SU-DHL-6 (cell line): ENCODE data around the gene GIPC1.

Experiments used
- H2AFZ ChIP-seq: fragments of 200-600 bp; sonication (generic); 2 replicates; pipeline ENCODE4 v1.6.1; 2014; ENCODE audit warnings: low read depth, mild to moderate bottlenecking, moderate library complexity, mixed read lengths, antibody characterized with exemption, low read length; ENCODE audit not compliant: severe bottlenecking
- H3F3A ChIP-seq: fragments of 200-600 bp; shearing (Covaris generic); 2 replicates; pipeline ENCODE4 v1.6.0; 2016; ENCODE audit warnings: antibody characterized with exemption, mild to moderate bottlenecking; ENCODE audit not compliant: insufficient read depth
- H3K27ac ChIP-seq: fragments of 200-600 bp; sonication (generic); 2 replicates; pipeline ENCODE4 v1.5.1; 2016; ENCODE audit warnings: low read depth, mild to moderate bottlenecking, low read length, moderate library complexity, mixed read lengths
- H3K27me3 ChIP-seq: fragments of 200-600 bp; sonication (generic), shearing (Covaris generic); 2 replicates; pipeline ENCODE4 v1.6.0; 2014; ENCODE audit warnings: mild to moderate bottlenecking, low read length
- H3K36me3 ChIP-seq: fragments of 200-600 bp; sonication (generic); 2 replicates; pipeline ENCODE4 v1.6.1; 2014; ENCODE audit warnings: mild to moderate bottlenecking, low read length, mixed read lengths
- H3K4me2 ChIP-seq: fragments of 300-600, 200-600 bp; shearing (Covaris generic), sonication (generic); 2 replicates; pipeline ENCODE4 v1.6.0; 2014; ENCODE audit warnings: low read length, low read depth, mild to moderate bottlenecking; ENCODE audit not compliant: poor library complexity, severe bottlenecking
- H3K4me3 ChIP-seq: fragments of 200-600 bp; sonication (generic); 2 replicates; pipeline ENCODE4 v1.5.1; 2014; ENCODE audit warnings: antibody characterized with exemption, low read length, mild to moderate bottlenecking, mixed read lengths; ENCODE audit not compliant: insufficient read depth, poor library complexity, severe bottlenecking
- H3K79me2 ChIP-seq: fragments of 200-600 bp; sonication (generic); 2 replicates; pipeline ENCODE4 v1.6.1; 2014; ENCODE audit warnings: mild to moderate bottlenecking, low read length, moderate library complexity; ENCODE audit not compliant: insufficient read depth
- H3K9ac ChIP-seq: fragments of 200-600 bp; sonication (generic); 2 replicates; pipeline ENCODE4 v1.7.0; 2014; ENCODE audit warnings: mild to moderate bottlenecking, low read length
- H3K9me2 ChIP-seq: fragments of 200-600 bp; sonication (generic); replicated peaks from 2 replicates; pipeline ENCODE4 v1.6.1; 2014; ENCODE audit warnings: low read length; ENCODE audit not compliant: insufficient read depth
- H3K9me3 ChIP-seq: fragments of 200-600 bp; sonication (generic); 2 replicates; pipeline ENCODE4 v1.6.1; 2014; ENCODE audit warnings: low read length, mixed read lengths; ENCODE audit not compliant: insufficient read depth
- H4K20me1 ChIP-seq: fragments of 200-600 bp; sonication (generic); 2 replicates; pipeline ENCODE4 v1.6.1; 2014; ENCODE audit warnings: low read depth, mild to moderate bottlenecking, antibody characterized with exemption, low read length, moderate library complexity, mixed read lengths
- EZH2phosphoT487 ChIP-seq: fragments of 200-600 bp; sonication (generic), shearing (Covaris generic); conservative IDR thresholded peaks from 2 replicates; pipeline ENCODE4 v1.6.1; 2018; ENCODE audit warnings: mild to moderate bottlenecking, antibody characterized with exemption, low read length, moderate library complexity, mixed read lengths
- TF ChIP-seq, protein P1 (sequence below): fragments of 200-600 bp; sonication (generic); IDR thresholded peaks from one replicate; pipeline ENCODE4 v1.5.1; 2017; ENCODE audit warnings: antibody characterized with exemption, mild to moderate bottlenecking, low read length, moderate library complexity; ENCODE audit not compliant: insufficient read depth, poor library complexity, severe bottlenecking

Gene GIPC1

DNA sequence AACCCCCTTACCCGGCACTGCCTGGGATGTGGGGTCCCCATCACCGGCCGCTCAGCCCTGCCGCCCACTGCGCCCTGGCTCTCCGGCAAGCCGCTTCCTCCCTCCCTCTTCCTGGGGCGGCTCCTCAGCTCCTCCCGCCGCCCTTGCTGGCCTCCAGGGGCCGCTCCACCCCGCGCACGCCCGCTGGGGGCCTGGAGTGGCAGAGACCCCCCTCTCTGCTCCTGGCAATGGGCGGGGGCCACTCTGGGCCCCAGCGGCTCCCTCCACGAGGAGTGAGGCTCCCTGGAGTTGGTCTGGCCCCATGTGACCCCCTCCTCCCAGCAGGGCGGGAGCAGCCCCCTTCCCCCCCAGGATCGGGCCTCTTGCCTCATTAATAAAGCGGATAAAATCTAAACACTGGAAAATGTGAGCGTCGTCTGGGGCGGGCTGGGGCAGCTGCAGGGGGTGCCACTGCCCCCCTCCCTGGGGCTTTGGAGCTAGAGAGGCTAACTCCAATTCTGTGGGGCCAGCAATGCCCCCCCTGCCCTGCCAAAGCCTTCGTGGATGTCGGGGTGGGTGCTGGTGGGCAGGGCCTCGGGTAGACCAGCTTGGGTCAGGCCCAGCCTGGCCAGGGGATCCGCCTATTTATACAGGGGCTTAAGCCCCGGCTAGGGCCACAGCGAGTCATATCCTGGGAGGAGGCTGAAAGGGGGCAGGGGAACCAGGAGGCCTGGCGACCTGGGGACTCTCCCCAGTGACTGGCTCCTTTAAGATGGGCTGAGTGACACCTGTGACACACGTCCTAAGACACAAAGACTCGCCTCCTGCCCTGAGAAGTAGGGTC is 20.5 kb downstream of the GIPC1 start, which contains the start of gene PTGER1:
TSS of gene PTGER1 (minus strand) at position 104 of the 823 bp plus-strand sequence. CDS start 1,034 bp downstream, outside the sequence.
- Histone ChIP-seq H3K27ac (no peak within 1 kb of the TSS), H4K20me1 (no peaks in the 10 kb centered on the region), H3K9me3 (no peaks in the 10 kb centered on the region), H3K9me2 (no peaks in the 10 kb centered on the region), H3K79me2 (no peaks in the 10 kb centered on the region), H3K4me2 (no peak within 1 kb of the TSS), H3K27me3 (no peaks in the 10 kb centered on the region), H3K9ac (no peak within 1 kb of the TSS), H2AFZ (no peak within 1 kb of the TSS), H3K36me3 (no peaks in the 10 kb centered on the region), H3K4me3 (no peak within 1 kb of the TSS), H3F3A (no peaks in the 10 kb centered on the region)
- TF ChIP-seq, protein P1, sequence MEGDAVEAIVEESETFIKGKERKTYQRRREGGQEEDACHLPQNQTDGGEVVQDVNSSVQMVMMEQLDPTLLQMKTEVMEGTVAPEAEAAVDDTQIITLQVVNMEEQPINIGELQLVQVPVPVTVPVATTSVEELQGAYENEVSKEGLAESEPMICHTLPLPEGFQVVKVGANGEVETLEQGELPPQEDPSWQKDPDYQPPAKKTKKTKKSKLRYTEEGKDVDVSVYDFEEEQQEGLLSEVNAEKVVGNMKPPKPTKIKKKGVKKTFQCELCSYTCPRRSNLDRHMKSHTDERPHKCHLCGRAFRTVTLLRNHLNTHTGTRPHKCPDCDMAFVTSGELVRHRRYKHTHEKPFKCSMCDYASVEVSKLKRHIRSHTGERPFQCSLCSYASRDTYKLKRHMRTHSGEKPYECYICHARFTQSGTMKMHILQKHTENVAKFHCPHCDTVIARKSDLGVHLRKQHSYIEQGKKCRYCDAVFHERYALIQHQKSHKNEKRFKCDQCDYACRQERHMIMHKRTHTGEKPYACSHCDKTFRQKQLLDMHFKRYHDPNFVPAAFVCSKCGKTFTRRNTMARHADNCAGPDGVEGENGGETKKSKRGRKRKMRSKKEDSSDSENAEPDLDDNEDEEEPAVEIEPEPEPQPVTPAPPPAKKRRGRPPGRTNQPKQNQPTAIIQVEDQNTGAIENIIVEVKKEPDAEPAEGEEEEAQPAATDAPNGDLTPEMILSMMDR, result no peak
- no peak for TF ChIP-seq EZH2phosphoT487

DNA sequence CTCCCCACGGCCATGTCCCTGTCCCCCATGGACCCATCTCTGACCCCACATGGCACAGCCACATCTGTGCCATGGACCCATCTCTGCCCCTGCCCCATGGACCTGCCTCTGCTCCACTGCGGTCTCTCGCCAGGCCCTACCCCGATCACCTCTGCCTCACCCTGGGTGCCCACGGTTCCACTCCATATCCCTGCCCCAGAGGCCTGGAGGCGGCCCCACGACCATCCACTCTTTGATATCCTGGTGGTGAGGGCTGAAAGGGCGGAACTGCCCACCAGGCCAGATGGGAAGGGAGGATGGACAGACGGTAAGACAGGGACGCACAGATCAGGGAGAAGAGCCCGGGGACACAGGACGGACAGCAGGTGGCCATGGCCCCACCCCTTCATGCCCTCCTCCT is 21.1 kb downstream of the GIPC1 start:
- Histone ChIP-seq H4K20me1 (no peaks in the 10 kb centered on the region), H3K27ac (no peak overlapping the region), H2AFZ (no peak overlapping the region), H3F3A (no peaks in the 10 kb centered on the region), H3K27me3 (no peaks in the 10 kb centered on the region), H3K4me2 (no peak overlapping the region), H3K79me2 (no peaks in the 10 kb centered on the region), H3K9me2 (no peaks in the 10 kb centered on the region), H3K4me3 (no peak overlapping the region), H3K36me3 (no peaks in the 10 kb centered on the region), H3K9me3 (no peaks in the 10 kb centered on the region), H3K9ac (no peak overlapping the region)
- TF ChIP-seq, protein P1, result no peak
- no peak for TF ChIP-seq EZH2phosphoT487

DNA sequence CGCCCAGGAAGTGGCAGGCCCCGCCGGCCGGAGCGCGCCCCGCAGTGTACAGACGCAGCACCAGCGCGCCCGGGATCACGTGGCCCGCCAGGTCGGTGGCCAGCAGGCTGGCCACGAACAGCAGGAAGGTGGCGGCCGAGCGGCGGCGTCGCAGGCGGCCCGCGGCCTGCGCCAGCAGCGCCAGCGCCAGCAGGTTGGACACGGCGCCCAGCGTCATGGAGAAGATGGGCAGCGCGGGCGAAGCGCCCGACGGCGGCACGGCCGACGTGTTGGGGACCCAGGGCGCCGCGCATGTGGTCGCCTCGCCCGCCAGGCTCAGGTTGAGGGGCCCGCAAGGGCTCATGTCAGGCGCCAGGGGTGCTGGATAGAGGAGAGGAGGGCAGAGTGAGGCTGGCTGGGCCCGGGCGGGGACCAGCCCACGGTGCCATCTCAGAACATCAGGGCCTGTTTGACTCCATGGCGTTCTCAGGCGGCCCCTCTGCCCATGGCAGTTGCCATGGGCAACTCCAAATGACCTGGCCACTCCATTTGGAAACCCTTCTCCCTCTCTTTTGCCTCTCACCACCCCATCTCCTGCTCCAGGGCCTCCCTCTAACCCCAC is 21.8 kb downstream of the GIPC1 start:
- Histone ChIP-seq H2AFZ (no peak overlapping the region), H3K4me3 (no peak overlapping the region), H3K27me3 (no peaks in the 10 kb centered on the region), H3K9ac (no peak overlapping the region), H4K20me1 (no peaks in the 10 kb centered on the region), H3K27ac (no peak overlapping the region), H3K9me2 (no peaks in the 10 kb centered on the region), H3K9me3 (no peaks in the 10 kb centered on the region), H3K36me3 (no peaks in the 10 kb centered on the region), H3K79me2 (no peaks in the 10 kb centered on the region), H3F3A (no peaks in the 10 kb centered on the region), H3K4me2 (no peak overlapping the region)
- no peak for TF ChIP-seq EZH2phosphoT487
- TF ChIP-seq, protein P1, result no peak
